ENCODE data around the gene ARHGAP31.

DNA sequence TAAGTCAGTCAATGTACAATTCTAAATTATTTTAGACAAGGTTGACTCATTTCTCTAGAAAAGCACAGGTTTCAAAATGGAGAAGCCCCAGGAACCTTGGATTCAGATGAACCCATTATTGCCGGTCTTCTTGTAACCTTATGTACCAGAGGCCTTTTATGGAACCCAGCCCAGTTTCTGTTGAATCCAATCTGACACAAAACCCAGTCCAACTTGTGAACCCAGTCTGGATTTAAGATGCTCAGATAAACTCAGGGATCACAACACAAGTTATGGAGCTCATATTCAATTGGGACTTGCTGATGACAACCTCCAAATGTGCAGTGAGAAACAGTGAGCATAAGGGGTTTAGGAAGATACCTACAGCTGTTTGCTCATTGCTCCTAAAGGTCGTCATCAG is 37.1 kb upstream of the ARHGAP31 start:
- TF ChIP-seq, protein P1, sequence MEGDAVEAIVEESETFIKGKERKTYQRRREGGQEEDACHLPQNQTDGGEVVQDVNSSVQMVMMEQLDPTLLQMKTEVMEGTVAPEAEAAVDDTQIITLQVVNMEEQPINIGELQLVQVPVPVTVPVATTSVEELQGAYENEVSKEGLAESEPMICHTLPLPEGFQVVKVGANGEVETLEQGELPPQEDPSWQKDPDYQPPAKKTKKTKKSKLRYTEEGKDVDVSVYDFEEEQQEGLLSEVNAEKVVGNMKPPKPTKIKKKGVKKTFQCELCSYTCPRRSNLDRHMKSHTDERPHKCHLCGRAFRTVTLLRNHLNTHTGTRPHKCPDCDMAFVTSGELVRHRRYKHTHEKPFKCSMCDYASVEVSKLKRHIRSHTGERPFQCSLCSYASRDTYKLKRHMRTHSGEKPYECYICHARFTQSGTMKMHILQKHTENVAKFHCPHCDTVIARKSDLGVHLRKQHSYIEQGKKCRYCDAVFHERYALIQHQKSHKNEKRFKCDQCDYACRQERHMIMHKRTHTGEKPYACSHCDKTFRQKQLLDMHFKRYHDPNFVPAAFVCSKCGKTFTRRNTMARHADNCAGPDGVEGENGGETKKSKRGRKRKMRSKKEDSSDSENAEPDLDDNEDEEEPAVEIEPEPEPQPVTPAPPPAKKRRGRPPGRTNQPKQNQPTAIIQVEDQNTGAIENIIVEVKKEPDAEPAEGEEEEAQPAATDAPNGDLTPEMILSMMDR (conservative IDR thresholded peaks at IDR 0.05; ENCODE audit: low read depth, low read length): no peak
- no peak for TF ChIP-seq EZH2 (IDR thresholded peaks at IDR 0.05; ENCODE audit: borderline replicate concordance, low read depth, low read length, poor library complexity, severe bottlenecking)
